ENCODE measurements around the gene CDK2AP2. TPM values are rescaled to one million over a fixed set of nuclear protein-coding genes. Genes with fewer than 3 reads are reported as not detected.

Gene CDK2AP2
- polyA plus RNA-seq, 3 donors: 64.4 to 78.2 (median 64.5) TPM

- no peak overlapping the region for H3K27ac ChIP-seq (ENCODE audit: low read depth, low read length)
- WGBS, 3 donors: 91 to 92% (median 92%) methylated on average over 12 of the region's 12 CpGs
Observed at GRCh38 chr11:67457453-67457852, 50.5 kb downstream of the CDK2AP2 start.

Other genes with a start within 250 kb of the CDK2AP2 start
- gene GRK2, start 241.7 kb downstream of the CDK2AP2 start, polyA plus RNA-seq: 10 to 100 TPM; 26.8 to 70.1 (median 50.6) TPM
- gene ANKRD13D, start 218.9 kb downstream of the CDK2AP2 start, polyA plus RNA-seq: 10 to 100 TPM; 13.0 to 48.7 (median 23.5) TPM
- gene SSH3, start 204.6 kb downstream of the CDK2AP2 start, polyA plus RNA-seq: 10 to 100 TPM; 12.3 to 14.8 (median 13.0) TPM
- 100 to 1,000 TPM; 116 to 188 (median 169) TPM for gene POLD4, start 154.6 kb downstream of the CDK2AP2 start, polyA plus RNA-seq
- 10 to 100 TPM in 1 of 3 donors, 1 to 10 TPM in 2; 2.7 to 17.4 (median 9.9) TPM for gene CLCF1, start 134.6 kb downstream of the CDK2AP2 start, polyA plus RNA-seq
- 10 to 100 TPM in 2 of 3 donors, 1 to 10 TPM in 1; 9.8 to 15.3 (median 10.2) TPM for gene RAD9A, start 116.2 kb downstream of the CDK2AP2 start, polyA plus RNA-seq
- 10 to 100 TPM; 82.3 to 97.8 (median 93.6) TPM for gene PPP1CA, start 106.3 kb downstream of the CDK2AP2 start, polyA plus RNA-seq
- gene TBC1D10C, start 104.1 kb downstream of the CDK2AP2 start, polyA plus RNA-seq: 1 to 10 TPM; 2.2 to 6.6 (median 2.4) TPM
- 1 to 10 TPM in 2 of 3 donors, under 1 TPM in 1; 0.32 to 2.6 (median 2.1) TPM for gene CARNS1, start 92.5 kb downstream of the CDK2AP2 start, polyA plus RNA-seq
- gene RPS6KB2, start 79.7 kb downstream of the CDK2AP2 start, polyA plus RNA-seq: 10 to 100 TPM; 32.7 to 39.5 (median 35.4) TPM
- 1 to 10 TPM; 2.9 to 8.0 (median 4.1) TPM for gene PTPRCAP, start 70.5 kb downstream of the CDK2AP2 start, polyA plus RNA-seq
- gene CORO1B, start 64.7 kb downstream of the CDK2AP2 start, polyA plus RNA-seq: 10 to 100 TPM; 60.3 to 79.0 (median 63.4) TPM
- gene GPR152, start 55.4 kb downstream of the CDK2AP2 start, polyA plus RNA-seq: not detected
- 1 to 10 TPM in 2 of 3 donors, under 1 TPM in 1; 0.28 to 8.4 (median 1.5) TPM for gene CABP4, start 52.8 kb downstream of the CDK2AP2 start, polyA plus RNA-seq
- 100 to 1,000 TPM in 2 of 3 donors, 10 to 100 TPM in 1; 42.6 to 117 (median 104) TPM for gene TMEM134, start 38.9 kb downstream of the CDK2AP2 start, polyA plus RNA-seq
- gene AIP, start 25.1 kb downstream of the CDK2AP2 start, polyA plus RNA-seq: 10 to 100 TPM; 52.0 to 93.9 (median 58.1) TPM
- gene PITPNM1, start 2.8 kb downstream of the CDK2AP2 start, polyA plus RNA-seq: 10 to 100 TPM; 11.5 to 22.8 (median 11.7) TPM
- not detected for gene CABP2, start 15.3 kb upstream of the CDK2AP2 start, polyA plus RNA-seq
- gene GSTP1, start 75.7 kb upstream of the CDK2AP2 start, polyA plus RNA-seq: 100 to 1,000 TPM; 324 to 594 (median 489) TPM
- gene NDUFV1, start 98.8 kb upstream of the CDK2AP2 start, polyA plus RNA-seq: 100 to 1,000 TPM; 122 to 177 (median 125) TPM
- gene NUDT8, start 121.8 kb upstream of the CDK2AP2 start, polyA plus RNA-seq: 10 to 100 TPM in 2 of 3 donors, 1 to 10 TPM in 1; 9.8 to 37.1 (median 11.0) TPM
- gene TBX10, start 131.6 kb upstream of the CDK2AP2 start, polyA plus RNA-seq: under 1 TPM in 2 of 3 donors, not detected in 1; 0.08 to 0.09 TPM
- 1 to 10 TPM in 1 of 3 donors, under 1 TPM in 1, not detected in 1; 0.54 to 4.8 TPM for gene ACY3, start 142.6 kb upstream of the CDK2AP2 start, polyA plus RNA-seq
- under 1 TPM in 2 of 3 donors, not detected in 1; 0.07 to 0.16 TPM for gene ALDH3B2, start 166.5 kb upstream of the CDK2AP2 start, polyA plus RNA-seq